HG03439 (cell line): ENCODE data around the gene TSPAN12.
"Not testable (repeated sequence)": the region's sequence is repeated elsewhere in the genome, so short reads cannot be mapped to it uniquely, and the experiment has no call there.

Experiments
- ATAC-seq: cut with Tn5 transposase; IDR thresholded peaks from one replicate; pipeline ENCODE4 v1.9.1; 2021; ENCODE audit warnings: mild to moderate bottlenecking, moderate library complexity; ENCODE audit not compliant: unreplicated experiment

Gene TSPAN12, protein sequence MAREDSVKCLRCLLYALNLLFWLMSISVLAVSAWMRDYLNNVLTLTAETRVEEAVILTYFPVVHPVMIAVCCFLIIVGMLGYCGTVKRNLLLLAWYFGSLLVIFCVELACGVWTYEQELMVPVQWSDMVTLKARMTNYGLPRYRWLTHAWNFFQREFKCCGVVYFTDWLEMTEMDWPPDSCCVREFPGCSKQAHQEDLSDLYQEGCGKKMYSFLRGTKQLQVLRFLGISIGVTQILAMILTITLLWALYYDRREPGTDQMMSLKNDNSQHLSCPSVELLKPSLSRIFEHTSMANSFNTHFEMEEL

DNA sequence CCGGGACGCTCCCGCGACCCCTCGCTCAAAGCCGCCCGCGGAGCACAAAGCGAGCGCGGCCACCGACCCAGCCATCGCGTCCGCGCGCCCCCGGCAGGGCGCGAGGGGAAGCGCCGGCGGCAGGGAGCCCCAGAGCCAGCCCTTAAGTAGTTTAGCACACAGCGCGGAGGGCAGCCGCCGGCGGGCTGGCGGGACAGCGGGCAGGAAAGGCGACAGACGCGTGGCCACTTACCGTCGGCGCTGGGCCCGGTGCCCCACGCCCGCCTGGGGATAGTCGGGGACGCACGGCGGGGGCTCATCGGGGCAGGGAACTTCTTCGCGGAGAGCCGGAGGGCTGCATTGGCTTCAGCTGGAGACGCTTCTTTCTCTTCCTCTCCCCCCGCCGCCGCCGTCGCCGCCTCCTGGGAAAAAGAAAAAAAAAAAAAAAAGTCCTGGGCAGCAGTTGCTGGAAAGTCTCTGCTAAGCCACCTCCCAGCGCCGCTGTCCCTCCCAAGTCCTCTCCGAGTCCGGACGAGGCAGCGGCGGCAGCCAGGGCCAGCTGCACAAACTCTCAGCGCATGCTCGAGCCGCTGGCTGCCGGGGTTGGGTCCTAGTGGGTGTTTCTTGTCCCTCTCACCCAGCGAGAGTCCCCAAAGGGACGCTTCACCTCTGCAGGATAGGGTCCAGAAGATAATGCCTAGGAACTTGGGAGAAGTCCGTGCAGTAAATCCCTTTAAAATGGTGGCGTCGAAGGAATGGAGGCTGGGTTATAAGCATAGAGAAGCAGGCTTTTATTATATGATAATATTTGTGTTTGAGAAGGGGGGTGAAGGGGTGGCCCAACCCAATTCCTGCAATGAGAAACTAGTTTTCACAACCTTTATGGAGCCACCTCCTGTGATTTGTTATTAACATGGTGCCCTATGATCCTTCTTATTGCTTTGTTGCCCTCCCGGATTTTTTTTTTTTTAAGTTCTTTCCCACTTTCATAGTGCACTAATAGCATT, at the start of gene TSPAN12:
TSPAN12 (minus strand) TSS at position 557 of the 986 bp plus-strand sequence. CDS start 1,381 bp downstream, outside the sequence.
- ATAC-seq, result peak; percentile 84

DNA sequence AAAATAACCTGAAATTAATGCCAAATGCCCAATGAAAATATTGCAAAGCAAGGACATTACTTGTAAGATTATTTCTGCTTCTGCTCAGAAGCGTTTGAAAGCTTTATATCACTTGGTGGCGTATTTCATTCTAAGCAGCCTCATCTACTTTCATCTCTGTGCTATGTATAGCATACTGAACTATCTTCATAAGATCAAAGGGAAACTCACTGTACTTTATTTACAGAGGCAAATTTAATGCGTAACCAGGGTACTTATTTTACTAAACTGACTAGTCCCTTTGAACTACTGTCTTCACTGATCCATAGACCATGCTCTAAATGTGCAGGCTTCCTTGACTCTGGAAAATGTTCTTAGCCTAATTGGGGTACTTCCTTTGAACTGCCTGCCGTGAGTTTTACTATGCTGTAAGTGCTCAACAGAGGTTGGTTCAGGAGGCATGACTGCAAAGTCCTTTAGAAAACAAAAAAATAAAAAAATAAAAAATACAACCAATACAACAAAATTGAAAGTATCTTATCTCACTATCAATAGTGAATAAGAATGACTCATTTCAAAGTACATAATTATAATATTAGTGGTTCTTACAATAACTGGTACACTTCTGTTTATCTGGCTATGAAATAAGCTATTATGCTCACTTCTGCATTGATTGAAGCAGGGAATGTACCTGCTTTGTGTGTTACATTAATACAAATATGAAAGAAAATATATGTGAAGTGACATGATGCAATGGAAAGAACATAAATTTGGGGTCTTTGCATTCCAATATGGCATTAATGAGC, 41.0 kb upstream of the TSPAN12 start:
- no peak for ATAC-seq

DNA sequence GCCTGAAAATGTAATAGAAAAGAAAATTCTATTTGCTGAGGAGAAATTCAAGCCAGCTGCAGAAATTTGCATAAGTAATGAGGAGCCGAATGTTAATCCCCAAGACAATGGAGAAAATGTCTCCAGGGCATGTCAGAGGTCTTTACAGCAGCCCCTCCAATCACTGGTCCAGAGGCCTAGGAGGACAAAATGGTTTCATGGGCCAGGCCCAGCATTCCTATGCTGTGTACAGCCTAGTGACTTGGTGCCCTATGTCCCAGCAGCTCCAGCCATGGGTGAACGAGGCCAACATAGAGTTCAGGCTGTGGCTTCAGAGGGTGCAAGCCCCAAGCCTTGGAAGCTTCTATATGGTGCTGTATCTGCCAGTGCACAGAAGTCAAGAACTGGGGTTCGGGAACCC, 37.3 kb upstream of the TSPAN12 start:
- not testable (repeated sequence) for ATAC-seq

DNA sequence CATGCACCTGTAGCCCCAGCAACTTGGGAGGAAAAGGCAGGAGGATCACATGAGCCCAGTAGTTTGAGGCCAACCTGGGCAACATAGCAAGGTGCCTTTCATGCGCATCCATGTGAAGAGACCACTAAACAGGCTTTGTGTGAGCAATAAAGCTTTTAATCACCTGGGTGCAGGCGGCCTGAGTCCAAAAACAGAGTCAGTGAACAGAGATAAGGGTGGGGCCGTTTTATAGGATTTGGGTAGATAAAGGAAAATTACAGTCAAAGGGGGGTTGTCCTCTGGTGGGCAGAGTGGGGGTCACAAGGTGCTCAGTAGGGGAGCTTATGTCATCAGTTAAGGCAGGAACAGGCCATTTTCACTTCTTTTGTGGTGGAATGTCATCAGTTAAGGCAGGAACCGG, 27.7 kb upstream of the TSPAN12 start:
- not testable (repeated sequence) for ATAC-seq

DNA sequence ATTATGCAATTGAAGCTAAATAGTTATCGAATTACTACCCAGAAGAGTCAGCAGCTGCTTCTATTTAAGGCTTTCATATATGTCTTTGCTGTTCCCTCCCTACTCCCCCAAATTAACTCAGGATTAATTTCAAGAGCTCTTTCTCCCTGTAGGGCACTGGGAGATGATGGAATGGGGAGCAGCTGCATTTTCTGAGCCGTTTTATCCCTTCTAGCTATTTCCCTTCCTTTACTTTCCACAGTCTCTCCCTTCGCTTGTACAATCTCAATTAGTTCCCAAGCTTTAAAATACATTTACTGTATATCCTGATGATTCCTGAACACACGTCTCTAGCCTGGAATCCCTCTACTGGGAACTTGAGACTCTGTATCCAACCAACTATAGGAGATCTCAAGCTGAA, 19.8 kb upstream of the TSPAN12 start:
- no peak for ATAC-seq

DNA sequence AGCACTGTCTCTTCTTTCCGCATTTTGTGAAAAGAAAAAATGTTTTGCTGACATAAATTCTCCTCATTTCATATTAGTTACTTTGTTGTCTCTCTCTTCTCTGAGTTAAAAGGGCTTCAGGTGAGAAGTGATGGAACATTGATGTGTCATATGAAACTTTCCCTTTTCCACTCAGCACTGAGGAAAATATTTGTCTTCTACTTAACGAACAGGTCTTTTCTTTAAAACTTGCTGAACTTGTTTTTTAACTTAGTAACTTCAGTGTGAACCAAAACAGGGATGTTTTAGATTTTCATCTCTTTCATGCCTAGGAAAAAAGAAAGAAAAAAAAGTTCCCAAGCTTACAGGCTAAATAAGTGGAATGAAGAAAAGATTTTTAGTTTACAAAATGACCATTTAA, 19.0 kb upstream of the TSPAN12 start:
- ATAC-seq, result no peak

DNA sequence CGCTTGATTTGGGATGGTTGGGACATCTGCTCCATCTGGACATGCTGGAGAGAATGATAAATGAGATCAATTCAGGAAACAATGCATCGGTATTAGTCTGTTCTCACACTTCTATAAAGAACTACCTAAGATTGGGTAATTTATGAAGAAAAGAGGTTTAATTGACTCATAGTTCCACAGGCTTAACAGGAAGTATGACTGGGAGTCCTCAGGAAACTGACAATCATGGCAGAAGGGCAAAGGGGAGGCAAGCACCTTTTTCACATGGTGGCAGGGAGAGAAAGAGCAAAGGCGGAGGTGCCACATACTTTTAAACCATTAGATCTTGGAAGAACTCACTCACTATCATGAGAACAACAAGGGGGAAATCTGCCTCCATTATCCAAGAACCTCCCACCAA, 16.8 kb upstream of the TSPAN12 start:
- ATAC-seq, result no peak

DNA sequence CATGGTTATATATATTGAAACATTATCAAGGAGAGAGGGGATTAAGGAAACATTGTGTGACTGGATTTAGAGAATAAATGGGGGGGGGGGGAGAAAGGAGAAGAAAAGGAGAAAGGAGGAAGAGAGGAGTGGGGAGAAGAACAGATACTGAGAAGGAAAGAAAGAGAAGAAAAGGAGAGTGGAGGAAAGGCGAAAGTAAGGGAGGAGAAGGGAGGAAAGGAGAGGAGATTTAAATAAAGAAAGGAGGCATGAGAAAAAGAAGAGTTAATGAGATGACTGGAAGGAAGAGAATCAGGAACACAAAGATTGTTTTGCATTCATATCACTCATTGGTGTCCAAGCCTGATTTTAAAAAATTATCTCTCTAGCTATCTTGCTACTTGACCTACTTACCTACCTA, 16.1 kb upstream of the TSPAN12 start:
- no peak for ATAC-seq

DNA sequence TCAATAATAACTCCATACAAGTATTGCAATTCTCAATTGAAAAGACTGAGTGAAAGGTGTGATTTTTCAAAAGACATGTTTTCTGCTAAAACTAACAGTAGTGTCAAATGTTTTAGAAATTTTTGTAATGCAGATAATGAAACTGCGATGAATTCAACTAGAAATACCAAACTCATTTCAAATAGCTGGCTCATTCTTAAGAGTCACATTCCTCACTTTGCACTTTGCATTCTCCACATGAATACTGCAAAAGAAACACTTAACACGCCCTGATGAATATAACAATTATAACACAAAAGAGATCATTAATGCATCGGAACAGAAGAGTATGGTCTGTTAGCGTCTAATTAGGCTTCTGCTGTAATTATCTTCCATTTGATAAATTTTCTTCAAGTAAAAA, 15.5 kb upstream of the TSPAN12 start:
- no peak for ATAC-seq

DNA sequence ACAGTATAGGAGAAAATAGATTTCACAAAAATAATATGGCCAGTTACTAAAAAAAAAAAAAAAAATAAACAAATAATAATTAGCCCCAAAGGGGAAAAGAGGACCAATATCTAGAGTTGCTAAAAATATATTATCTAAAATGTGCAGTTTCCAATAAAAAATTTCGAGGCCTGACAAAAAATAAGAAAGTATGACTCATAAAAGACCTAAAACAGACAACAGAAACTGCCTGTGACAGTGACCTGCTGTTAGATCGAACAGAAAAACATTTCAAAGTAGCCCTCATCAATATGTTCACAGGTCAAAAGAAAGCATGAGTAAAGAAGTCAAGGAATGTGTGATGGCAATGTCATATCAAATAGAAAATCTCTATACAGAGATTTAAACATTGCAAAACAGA, 11.8 kb upstream of the TSPAN12 start:
- no peak for ATAC-seq

DNA sequence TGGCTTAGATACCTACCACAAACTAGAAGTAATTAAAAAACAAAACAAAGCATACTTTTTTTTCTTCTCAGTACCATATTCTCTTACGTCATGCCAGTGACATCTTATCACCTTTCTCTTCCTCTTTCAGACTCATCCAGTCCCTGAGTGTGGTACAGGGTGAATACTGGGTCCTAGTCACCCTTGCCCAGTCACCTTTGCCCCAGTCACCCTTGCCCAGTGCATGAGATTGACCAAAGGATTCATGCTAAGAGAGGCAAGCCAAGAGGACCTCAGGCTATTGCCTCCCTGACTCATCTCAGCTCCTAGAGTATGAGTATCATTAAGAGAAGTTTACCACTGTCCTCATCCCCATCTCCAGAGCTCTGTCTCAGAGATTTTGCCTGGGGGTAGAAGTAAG, 10.0 kb upstream of the TSPAN12 start:
- no peak for ATAC-seq

DNA sequence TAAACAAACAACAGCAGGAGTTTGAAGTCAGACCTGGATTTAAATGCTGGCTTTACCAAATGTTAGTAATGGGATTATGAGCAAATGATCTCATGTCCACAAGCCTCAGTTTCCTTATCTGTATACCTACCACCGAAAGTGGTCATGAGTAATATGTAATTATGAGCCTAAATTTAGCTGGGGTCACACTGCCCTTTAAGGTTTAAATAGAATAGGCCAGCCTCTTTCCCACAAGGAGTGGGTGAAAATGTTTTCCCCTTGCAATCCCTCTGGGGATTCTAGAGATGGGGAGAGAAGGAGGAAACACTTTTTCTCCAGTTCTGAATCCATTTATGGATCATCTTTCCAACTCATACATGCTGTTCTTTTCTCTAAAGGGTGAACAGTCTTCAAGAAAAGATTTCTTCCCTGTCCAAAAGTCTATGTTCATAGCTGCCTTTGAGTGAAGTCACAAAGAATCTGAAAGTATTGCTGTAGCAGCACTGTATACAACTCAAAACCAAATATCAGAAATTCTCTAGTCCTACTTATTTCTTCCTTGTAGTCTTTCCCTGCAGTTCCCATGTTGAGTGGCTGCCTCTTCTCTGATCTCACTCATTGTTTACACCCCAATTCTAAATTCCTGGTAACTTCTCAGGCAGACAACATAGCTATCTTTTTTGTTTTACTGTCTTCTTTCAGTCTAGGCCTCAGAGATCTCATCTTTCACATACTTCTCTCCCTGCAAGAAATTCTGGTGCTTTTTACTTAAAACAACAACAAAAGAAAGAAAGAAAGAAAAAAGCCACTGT, 7.4 kb upstream of the TSPAN12 start:
- ATAC-seq, result no peak

DNA sequence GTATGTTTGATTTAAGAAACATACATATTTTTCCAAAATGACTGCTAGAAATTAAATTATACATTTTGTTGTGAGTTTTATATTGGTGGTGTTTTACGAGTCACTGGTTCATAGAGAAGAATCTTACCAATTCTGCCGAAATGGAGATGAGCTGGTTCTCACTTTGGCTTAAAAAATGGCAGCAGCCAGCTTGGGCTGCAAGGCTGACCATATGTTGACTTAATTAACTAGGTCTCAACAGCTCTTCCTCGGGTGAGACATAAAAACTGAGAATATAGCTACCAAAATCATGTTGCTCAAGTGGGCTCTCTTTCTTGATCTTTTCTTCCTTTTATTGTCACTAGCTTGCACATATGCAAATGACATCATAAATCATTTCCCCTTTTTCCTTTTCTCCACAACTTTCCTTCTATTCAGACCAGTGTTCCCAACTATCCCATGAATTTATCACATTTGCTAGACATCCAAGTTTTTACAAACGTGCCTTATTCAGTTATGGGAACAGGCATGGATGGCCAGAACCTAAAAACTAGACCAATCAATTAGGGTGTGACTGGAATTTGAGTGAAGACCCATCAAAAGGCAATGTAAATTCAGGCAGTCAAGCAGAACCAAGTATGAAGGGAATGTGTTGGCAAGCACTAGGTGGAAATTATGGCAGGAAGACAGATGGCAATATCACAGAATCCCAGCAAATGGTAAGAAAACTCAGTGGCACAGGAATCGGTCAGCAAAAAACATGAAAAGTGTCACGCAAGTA, 6.4 kb upstream of the TSPAN12 start:
- no peak for ATAC-seq

DNA sequence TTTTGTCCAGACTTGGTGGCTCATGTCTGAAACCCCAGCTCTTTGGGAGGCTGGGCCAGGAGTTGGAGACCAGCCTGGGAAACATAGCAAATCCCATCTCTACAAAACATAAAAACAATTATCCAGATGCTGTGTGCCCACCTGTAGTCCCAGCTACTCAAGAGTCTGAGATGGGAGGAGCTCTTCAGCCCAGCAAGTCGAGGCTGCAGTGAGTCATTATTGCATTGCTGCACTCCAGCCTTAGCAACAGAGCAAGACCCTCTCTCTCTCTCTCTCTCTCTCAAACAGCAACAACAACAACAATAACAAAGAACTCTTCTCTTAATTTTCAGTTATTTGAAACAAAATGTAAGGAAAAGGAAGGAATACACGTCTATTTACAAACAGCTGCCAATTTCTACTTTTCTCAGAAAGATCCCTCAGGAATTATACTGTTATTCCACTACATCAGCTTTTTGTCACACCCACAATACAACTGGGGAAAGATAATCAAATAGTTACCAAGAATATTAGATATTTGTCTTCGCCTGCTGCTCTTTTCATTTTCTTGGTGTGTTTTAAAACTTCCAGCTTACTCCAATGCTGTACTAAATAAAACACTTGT, 5.1 kb upstream of the TSPAN12 start:
- no peak for ATAC-seq

DNA sequence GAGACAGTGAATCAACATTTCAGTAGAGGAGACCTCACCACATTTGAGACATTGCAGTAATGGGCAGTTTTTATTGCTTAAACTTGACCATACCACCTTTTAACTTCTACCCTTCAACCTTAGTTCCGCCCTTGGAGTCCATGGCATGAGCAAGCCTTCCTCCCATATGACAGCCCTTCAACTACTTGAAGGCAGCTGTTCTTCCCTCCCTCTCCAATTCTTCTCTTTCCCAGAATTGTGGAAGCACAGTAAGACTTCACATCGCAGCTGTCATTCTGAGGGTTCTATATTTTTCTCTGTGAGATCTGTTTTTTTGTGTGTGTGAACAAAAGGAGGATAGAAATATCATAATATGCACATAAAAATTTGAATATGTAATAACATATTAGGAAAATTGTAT, 2.2 kb upstream of the TSPAN12 start:
- ATAC-seq, result no peak

DNA sequence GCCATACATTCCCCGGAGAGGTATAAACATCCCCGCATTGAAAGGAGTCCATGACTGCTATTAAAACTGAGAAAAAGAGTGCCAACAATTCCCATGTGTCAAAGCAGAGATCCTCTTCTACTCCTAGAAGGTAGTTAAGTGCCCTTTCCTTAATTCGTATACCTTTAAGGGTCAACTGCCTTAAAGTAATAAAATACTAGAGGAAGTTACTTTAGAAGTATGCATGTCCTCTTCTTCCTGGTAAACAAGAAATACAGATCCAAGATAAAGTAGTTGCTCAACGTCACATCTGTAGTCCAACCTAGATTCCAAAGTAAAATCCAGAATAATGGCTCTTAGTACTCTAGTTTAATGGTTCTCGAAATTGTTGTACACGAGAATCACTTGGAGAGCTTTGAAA, 1.5 kb upstream of the TSPAN12 start:
- ATAC-seq, result no peak

DNA sequence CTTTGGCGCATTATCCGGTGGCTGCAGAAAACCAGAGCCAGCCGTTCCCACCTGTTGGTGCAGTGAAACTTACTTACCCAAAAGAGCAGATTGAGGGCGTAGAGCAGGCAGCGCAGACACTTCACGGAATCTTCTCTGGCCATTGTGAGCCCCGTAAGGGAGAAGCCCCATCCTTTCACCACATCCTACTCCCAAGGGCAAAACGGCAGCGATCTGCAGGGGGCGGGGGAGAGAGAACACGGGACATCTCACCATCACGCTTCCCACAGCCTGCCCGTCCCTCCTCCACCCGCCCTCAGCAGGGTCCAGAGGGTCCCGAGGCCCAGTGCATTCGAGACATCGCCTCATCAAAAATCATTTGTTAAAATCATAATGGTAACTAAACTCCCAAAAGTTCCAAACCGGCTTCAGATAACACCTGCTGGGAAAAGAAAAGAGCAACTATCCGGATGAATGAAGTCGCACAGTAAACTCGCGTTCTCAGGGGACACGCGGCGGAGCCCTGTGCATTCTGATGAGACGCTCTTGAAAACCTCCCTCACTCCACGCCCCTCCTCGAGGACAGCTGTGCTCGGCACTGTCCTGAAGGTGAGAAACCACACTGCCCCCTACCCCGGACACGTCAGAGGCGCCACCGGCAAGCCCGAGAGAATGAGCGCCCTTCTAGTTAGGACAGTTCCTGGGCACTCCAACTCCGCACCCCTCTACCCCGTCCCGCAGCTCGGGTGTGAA, 1.2 kb downstream of the TSPAN12 start:
- peak; percentile 79 for ATAC-seq

DNA sequence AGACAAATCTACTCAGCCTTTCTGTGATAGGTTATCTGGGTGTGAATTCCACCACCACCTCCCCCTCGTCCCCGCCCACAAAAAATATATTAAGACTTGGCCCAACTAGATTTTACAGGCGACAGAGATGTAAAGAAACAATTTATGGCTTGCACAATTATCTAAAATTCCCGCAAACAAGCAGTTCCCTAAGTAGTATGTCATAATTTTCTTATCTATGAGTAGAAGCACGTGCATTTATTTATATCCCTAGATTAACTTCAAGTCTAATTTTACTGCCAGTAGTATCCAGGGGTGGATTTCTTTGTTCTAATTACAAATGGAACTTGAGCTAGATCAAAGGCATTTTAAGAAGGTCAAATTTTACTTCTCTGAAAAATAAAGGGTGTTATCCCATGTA, 1.7 kb downstream of the TSPAN12 start:
- no peak for ATAC-seq

DNA sequence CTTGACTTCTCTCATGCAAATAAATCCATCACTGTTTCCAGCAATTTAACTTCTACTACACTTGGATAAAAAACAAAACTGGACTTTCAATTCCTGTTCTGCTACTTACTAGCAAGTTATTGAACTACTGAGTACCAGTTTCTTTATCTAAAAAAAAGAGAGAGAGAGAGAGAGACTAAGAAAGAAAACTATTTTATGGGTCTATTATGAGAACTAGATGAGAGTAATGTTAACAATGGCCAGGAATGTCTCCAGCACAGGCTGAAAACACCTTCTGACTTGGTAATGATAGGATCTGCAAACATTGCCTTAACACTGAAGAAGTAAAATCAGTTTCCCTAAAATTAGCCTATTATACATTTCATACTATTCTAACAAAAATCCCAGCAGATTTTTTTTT, 5.2 kb downstream of the TSPAN12 start:
- ATAC-seq, result no peak
